HG02798 (cell line): Measurements from ENCODE around the gene DAPK3.

Experiments used
- ATAC-seq: cut with Tn5 transposase; IDR thresholded peaks from one replicate; pipeline ENCODE4 v1.9.1; 2021; ENCODE audit warnings: mild to moderate bottlenecking; ENCODE audit not compliant: unreplicated experiment, poor library complexity

The DAPK3 gene

DNA sequence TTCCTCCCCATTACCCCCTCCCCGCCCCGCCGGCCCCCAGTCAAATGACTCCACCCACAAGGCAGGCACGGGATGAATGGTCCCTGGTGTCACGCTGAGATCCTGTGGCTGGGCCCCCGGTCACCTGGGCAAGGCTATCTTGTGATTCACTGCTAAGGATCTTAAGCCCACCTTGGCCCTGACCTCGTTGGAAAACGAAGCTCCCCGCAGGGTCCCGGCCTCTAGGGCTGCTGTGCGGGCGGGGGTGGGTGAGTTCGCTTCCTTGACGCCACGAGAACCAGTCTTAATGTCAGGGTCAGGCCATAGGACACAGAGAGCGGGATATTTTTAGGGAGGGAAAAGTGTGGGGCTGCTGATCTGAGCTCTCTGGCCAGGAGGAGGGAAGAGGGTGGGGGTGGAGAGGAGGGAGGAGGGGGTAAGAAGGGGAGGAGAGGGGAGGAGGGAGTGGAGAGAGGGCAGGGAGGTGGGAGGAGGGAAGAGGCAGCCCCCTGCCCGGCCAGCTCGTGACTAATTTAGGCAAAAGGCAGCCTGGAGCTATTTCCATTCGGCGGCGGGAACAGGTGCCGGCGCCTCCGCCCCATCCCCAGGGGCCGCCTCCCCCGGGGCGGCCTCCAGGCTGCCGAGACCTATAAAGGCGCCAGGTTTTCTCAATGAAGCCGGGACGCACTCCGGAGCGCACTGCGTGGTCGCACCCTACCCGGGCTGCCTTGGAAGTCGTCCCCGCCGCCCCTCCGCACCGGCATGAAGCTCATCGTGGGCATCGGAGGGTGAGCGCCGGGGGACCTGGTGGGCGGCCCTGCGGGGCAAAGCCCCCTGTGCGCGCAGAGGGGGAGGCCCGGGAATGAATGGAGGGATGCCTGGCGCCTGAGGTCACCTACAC is 37.7 kb downstream of the DAPK3 start, which contains the start of gene NMRK2:
Gene NMRK2, plus strand, starts transcription at position 139 of the 880 bp plus-strand sequence. Its CDS starts 603 bp downstream, at position 742.
- no peak for ATAC-seq

DNA sequence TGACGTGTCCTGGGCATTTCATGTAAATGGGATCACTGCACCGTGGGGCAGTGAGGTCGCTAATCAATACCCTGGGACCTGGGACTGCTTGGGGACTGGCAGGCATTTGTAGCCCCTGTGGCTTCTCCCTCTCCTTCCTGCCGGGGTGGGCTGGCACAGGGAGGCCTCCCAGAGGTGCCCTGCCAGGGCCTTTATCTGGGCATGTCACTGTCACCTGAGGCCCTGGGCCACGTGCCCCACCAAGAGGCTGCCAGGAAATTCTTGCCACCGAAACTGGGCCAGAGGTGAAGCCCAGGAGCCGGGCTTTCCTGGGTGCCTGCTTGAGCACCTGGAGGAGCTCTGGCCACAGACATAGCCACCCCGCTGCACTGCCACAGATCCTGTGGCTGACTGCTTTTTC is 39.9 kb downstream of the DAPK3 start:
- ATAC-seq = no peak

DNA sequence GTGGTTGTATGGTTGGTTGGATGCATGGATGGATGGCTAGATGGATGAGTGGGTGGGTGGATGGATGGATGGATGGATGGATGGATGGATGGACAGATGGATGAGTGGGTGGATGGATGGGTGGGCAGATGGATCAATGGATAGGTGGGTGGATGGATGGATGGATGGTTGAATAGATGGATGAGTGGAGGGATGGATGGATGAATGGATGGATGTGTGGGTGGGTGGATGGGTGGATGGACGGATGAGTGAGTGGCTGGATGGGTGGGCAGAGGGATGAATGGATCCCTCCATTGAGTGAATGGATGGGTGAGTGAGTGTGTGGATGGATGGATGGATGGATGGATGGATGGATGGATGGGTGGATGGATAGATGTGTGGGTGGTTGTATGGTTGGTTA is 47.0 kb downstream of the DAPK3 start:
- no peak for ATAC-seq

DNA sequence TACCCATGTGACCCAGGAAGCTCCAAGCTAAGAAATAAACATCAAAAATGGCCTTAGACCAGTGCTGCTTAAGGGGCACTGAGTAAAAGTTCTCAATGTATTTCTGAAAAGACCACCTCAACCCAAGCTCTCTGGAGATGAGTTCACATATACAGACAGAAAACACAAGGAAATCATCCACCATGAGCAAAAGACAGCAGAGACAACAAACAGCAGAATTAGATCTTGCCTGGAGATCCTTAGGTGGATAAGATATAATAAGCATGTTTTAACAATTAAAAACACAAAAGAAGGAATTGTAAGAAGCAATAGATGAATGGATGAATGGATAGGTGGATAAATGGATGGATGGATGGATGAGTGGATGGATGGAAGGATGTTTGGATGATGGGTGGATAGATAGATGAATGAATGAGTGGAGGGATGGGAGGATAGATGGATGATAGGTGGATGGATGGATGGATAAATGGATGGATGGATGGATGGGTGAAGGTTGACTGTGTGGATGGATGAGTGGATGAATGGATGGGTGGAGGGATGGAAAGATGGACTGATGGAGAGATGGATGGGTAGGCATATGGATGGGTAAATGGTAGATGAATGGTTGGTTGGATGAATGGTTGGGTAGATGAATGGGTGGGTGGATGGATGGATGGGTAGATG is 47.7 kb downstream of the DAPK3 start:
- no peak for ATAC-seq

DNA sequence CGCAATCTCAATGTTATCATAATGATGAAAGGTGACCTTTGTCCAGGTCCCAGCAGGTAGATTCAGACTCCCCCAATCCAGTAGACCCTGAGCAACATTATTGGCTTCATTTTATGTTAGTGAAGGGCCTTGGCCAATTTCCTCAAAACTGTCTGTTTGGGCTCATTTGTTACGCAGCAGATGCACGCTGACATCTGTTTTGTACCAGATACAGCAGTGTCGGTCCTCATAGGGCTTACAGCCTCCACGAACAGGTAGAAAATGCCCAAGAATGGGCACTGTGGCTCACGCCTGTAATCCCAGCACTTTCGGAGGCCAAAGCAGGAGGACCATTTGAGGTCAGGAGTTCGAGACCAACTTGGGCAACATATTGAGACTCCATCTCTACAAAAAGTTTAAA is 51.1 kb downstream of the DAPK3 start:
- ATAC-seq = no peak

DNA sequence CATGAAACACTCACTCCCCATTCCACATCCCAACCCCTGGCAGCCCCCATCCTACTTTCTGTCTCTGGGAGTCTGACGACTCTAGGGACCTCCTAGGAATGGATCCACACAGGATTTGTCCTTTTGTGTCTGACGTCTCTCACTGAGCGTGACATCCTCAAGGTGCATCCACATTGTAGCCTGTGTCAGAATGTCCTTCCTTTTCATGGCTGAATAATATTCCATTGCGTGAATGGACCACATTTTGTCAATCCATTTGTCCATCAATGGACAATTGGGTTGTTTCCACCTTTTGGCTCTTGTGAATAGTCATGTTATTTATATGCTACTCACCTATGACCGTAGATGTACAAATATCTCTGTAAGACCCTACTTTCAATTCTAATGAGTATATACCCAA is 54.9 kb downstream of the DAPK3 start:
- no peak for ATAC-seq

DNA sequence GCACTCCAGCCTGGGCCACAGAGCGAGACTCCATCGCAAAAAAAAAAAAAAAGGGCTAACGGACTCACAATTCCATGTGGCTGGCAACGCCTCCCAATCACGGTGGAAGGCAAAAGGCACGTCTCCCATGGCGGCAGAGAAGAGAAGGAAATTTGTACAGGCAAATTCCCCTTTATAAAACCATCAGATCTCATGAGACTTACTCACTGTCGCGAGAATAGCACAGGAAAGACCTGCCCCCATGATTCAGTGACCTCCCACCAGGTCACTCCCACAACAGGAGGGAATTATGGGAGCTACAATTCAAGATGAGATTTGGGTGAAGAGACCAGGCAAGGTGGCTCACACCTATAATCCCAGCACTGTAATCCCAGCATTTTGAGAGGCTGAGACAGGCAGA is 56.7 kb downstream of the DAPK3 start:
- no peak for ATAC-seq

DNA sequence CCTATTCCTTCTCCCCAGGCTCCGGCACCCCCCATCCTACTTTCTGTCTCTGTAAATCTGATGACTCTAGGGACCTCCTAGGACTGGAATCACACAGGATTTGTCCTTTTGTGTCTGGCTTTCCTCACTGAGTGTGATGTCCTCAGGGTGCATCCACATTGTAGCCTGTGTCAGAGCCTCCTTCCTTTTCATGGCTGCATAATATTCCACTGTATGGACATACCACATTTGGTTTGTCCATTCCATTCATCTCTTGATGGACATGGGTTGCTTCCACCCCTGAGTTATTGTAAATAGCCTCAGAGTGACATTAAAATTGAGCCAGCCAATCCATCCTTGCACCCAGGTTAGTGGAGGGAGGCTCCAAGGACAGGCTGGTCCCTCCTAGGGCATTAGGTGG is 60.8 kb downstream of the DAPK3 start:
- no peak for ATAC-seq
